ENCODE results near the gene PRKN. TPM values are rescaled to one million over a fixed set of nuclear protein-coding genes. Genes with fewer than 3 reads are reported as not detected.

PRKN gene
- total RNA-seq, 4 donors from 2014 or later: 4.5 to 12.3 (median 9.0) TPM

GRCh38 chr6:162701551-162701950, 26.0 kb downstream of the PRKN start:
- 79 to 91% methylated on average over 1 of the region's 1 CpG for WGBS, 2 donors (ENCODE audit: low coverage in 1 of 2)
- Histone ChIP-seq H3K36me3 (no peaks in the 10 kb centered on the region), H3K27ac (no peak overlapping the region), H3K9me3 (no peaks in the 10 kb centered on the region), H3K4me3 (no peak overlapping the region), H3K4me1 (peaks cover 0 to 10% (median 0%) of the 10 kb centered on the region in 4 donors), H3K27me3 (no peaks in the 10 kb centered on the region)
- in situ Hi-C loops (cut with MboI; ENCODE audit: low pct_ligation_motif_present in 1 of 4, low pct_unique_long_range_greater_than_20kb in 1 of 4, low sequenced_read_pairs in 3 of 4) (no loop called here), intact Hi-C loops (cut with DNase I; ENCODE audit: low total_unique reads) (no loop called here)
- TF ChIP-seq POLR2A (IDR thresholded peaks at IDR 0.05): no peak
- no peak for TF ChIP-seq POLR2AphosphoS5 (IDR thresholded peaks at IDR 0.05)
- TF ChIP-seq, protein P1, sequence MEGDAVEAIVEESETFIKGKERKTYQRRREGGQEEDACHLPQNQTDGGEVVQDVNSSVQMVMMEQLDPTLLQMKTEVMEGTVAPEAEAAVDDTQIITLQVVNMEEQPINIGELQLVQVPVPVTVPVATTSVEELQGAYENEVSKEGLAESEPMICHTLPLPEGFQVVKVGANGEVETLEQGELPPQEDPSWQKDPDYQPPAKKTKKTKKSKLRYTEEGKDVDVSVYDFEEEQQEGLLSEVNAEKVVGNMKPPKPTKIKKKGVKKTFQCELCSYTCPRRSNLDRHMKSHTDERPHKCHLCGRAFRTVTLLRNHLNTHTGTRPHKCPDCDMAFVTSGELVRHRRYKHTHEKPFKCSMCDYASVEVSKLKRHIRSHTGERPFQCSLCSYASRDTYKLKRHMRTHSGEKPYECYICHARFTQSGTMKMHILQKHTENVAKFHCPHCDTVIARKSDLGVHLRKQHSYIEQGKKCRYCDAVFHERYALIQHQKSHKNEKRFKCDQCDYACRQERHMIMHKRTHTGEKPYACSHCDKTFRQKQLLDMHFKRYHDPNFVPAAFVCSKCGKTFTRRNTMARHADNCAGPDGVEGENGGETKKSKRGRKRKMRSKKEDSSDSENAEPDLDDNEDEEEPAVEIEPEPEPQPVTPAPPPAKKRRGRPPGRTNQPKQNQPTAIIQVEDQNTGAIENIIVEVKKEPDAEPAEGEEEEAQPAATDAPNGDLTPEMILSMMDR (IDR thresholded peaks at IDR 0.05): no peak
- TF ChIP-seq EP300 (IDR thresholded peaks at IDR 0.05; ENCODE audit: low read depth): no peak
- no peak for DNase-seq

- Histone ChIP-seq H3K36me3 (no peaks in the 10 kb centered on the region), H3K27me3 (no peaks in the 10 kb centered on the region), H3K4me3 (no peak overlapping the region), H3K9me3 (no peaks in the 10 kb centered on the region), H3K27ac (no peak overlapping the region), H3K4me1 (peaks cover 0 to 4% (median 0%) of the 10 kb centered on the region in 4 donors)
- no peak for TF ChIP-seq POLR2A (IDR thresholded peaks at IDR 0.05)
- no peak for TF ChIP-seq EP300 (IDR thresholded peaks at IDR 0.05; ENCODE audit: low read depth)
- TF ChIP-seq, protein P1 (IDR thresholded peaks at IDR 0.05): no peak
- no peak for TF ChIP-seq POLR2AphosphoS5 (IDR thresholded peaks at IDR 0.05)
- DNase-seq: no peak
- intact Hi-C loops (cut with DNase I; ENCODE audit: low total_unique reads): no loop called here
- in situ Hi-C loops (cut with MboI; ENCODE audit: low pct_ligation_motif_present in 1 of 4, low pct_unique_long_range_greater_than_20kb in 1 of 4, low sequenced_read_pairs in 3 of 4): no loop called here
- WGBS, 2 donors (ENCODE audit: low coverage in 1 of 2): 83 to 90% methylated on average over 3 of the region's 3 CpGs
Observed at GRCh38 chr6:162700966-162701365, 26.6 kb downstream of the PRKN start.

- in situ Hi-C loops (cut with MboI; ENCODE audit: low pct_ligation_motif_present in 1 of 4, low pct_unique_long_range_greater_than_20kb in 1 of 4, low sequenced_read_pairs in 3 of 4): no loop called here
- TF ChIP-seq, protein P1 (IDR thresholded peaks at IDR 0.05): no peak
- no peak for TF ChIP-seq EP300 (IDR thresholded peaks at IDR 0.05; ENCODE audit: low read depth)
- no peak for TF ChIP-seq POLR2A (IDR thresholded peaks at IDR 0.05)
- no peak for TF ChIP-seq POLR2AphosphoS5 (IDR thresholded peaks at IDR 0.05)
- Histone ChIP-seq H3K27ac (no peak overlapping the region), H3K27me3 (no peaks in the 10 kb centered on the region), H3K36me3 (no peaks in the 10 kb centered on the region), H3K4me1 (no peaks in the 10 kb centered on the region), H3K9me3 (no peaks in the 10 kb centered on the region), H3K4me3 (no peak overlapping the region)
- no peak for DNase-seq
- WGBS, 2 donors (ENCODE audit: low coverage in 1 of 2): 60 to 63% methylated on average over 2 of the region's 2 CpGs
- intact Hi-C loops (cut with DNase I; ENCODE audit: low total_unique reads): no loop called here
Observed at GRCh38 chr6:162699961-162700360, 27.6 kb downstream of the PRKN start.

DNA sequence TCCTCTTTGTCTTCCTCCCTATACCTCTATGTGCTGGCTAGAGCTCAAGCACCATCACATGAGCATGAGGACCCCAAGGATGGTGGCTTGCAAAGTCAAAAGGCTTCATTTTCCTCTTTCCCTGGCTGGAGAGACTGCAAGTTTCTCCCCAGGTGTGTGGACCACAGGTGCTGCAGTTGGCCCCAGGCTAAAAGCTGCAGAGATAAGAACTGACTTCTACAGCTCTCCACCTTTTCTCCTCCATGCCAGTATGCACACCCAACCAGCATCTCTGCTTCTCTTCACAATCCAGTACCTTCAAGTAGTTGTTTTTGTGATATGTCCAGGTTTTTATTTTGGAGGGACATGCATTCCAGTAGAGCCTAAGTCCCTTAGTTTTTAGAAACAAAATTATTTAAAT, 29.1 kb downstream of the PRKN start:
- H3K9me3 ChIP-seq: no peaks in the 10 kb centered on the region
- in situ Hi-C loops (cut with MboI; ENCODE audit: low pct_ligation_motif_present in 1 of 4, low pct_unique_long_range_greater_than_20kb in 1 of 4, low sequenced_read_pairs in 3 of 4): no loop called here
- H3K27ac ChIP-seq: no peak overlapping the region
- no peak overlapping the region for H3K4me3 ChIP-seq
- intact Hi-C loops (cut with DNase I; ENCODE audit: low total_unique reads): no loop called here
- no peaks in the 10 kb centered on the region for H3K36me3 ChIP-seq
- H3K27me3 ChIP-seq: no peaks in the 10 kb centered on the region
- DNase-seq: no peak
- TF ChIP-seq POLR2AphosphoS5 (IDR thresholded peaks at IDR 0.05) (no peak), POLR2A (IDR thresholded peaks at IDR 0.05) (no peak), EP300 (IDR thresholded peaks at IDR 0.05; ENCODE audit: low read depth) (no peak)
- TF ChIP-seq, protein P1 (IDR thresholded peaks at IDR 0.05): no peak
- no peaks in the 10 kb centered on the region for H3K4me1 ChIP-seq
